Measurements from ENCODE around the gene GLIS1. TPM values are rescaled to one million over a fixed set of nuclear protein-coding genes. Genes with fewer than 3 reads are reported as not detected.

GLIS1 gene
- total and polyA plus RNA-seq, 9 donors, result 0.12 to 2.9 (median 0.48) TPM; not detected in 1

DNA sequence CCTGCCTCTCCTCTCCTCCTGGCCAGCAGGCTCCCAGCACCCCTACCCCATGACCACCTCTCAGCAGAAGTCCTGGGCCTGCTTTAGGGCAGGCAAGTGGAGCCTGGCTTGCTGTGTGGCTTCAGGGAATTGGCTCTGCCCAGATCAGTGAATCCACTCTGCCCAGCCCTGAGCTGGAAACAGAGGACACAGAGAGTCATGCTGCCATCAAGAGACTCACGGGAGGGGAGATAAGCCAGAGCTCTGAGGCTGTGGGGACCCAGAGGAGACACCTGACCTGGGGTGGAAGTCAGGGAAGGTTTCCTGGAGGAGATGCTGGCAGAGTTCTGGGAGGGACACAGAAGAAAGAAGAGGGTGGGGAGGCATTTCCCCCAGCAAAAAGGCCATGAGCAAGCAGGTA, 54.2 kb downstream of the GLIS1 start:
- intact Hi-C loops (cut with DNase I), result loop anchor here in 1 of 4 donors (10.0 kb wide), 1 partner anchor 200 kb away; no protein-coding TSS in a partner anchor
- Histone ChIP-seq H3K9me3 (no peaks in the 10 kb centered on the region), H3K36me3 (no peaks in the 10 kb centered on the region), H3K4me1 (ENCODE audit: insufficient read depth) (no peaks in the 10 kb centered on the region), H3K4me3 (no peak overlapping the region), H3K27me3 (no peaks in the 10 kb centered on the region), H3K27ac (no peak overlapping the region)
- DNase-seq, result no peak
- WGBS, 3 donors, result 70 to 86% (median 81%) methylated on average over 1 of the region's 1 CpG
- TF ChIP-seq EP300 (IDR thresholded peaks at IDR 0.05) (no peak), POLR2A (IDR thresholded peaks at IDR 0.05) (no peak)

DNA sequence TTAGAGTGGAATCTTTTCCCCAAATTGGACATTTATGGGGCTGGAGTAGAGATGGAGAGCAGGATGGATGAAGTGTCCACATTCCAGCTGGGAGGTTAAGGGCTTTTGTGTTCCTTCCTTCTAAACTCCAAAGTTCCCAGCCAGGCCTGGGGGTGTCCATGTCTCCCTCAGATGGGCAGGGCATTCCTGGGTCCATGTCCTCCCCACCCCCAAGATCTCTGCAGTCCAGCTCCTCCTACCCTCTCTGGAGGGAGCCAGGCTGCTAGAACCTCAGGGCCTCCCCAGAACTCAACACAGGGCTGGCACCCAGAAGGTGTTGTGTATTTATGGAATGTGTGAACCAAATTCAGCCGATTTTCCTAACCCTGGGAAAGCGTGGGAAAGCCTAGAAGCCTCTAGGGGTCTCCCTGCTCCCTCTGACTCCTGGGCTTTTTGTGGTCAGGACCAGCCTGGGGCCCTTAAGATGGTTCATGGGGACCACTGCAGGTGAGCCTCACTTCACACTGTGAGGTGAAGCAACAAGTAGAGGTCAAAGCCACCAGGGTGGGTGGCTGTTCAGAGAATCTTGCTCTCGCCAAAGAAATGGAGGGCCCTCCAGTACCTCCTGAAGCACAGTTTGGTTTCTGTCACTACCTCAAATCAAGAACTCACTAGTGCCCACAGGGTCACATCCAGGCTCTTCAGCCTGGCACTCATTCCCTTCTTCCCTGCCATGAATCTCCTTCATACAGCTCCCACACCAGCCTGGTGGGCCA, 54.8 kb downstream of the GLIS1 start:
- Histone ChIP-seq H3K4me1 (ENCODE audit: insufficient read depth) (no peaks in the 10 kb centered on the region), H3K4me3 (no peak overlapping the region), H3K36me3 (no peaks in the 10 kb centered on the region), H3K9me3 (no peaks in the 10 kb centered on the region), H3K27ac (no peak overlapping the region), H3K27me3 (no peaks in the 10 kb centered on the region)
- intact Hi-C loops (cut with DNase I), result loop anchor here in 1 of 4 donors (10.0 kb wide), 1 partner anchor 199 kb away; no protein-coding TSS in a partner anchor
- WGBS, 3 donors, result 59 to 65% (median 63%) methylated on average over 3 of the region's 3 CpGs
- TF ChIP-seq POLR2A (IDR thresholded peaks at IDR 0.05) (no peak), CTCF (IDR thresholded peaks at IDR 0.05) (no peak), EP300 (IDR thresholded peaks at IDR 0.05) (no peak)
- DNase-seq, result no peak

DNA sequence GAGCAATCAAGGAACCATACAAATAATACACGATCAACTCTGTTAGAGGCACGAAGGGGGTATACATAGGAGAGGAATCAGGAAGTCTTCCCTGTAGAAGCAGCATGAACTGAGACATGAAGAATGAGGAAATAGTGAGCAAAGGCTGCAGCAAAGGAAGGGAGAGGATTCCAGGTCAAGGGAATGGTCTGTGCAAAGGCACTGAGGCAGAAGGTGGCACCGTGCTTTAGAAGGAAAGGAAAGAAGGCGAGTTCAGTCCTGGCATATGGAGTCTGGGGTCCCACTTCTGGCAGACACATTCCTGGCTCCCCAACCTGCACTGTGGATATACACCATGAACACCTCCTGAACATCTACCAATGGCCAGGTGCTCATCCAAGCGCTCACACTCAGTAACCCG, 56.1 kb downstream of the GLIS1 start:
- no peaks in the 10 kb centered on the region for H3K9me3 ChIP-seq
- no peaks in the 10 kb centered on the region for H3K36me3 ChIP-seq
- no peaks in the 10 kb centered on the region for H3K27me3 ChIP-seq
- WGBS, 3 donors, result 89 to 92% (median 92%) methylated on average over 6 of the region's 6 CpGs
- no peaks in the 10 kb centered on the region for H3K4me1 ChIP-seq (ENCODE audit: insufficient read depth)
- H3K4me3 ChIP-seq, result no peak overlapping the region
- DNase-seq, result no peak
- TF ChIP-seq POLR2A (IDR thresholded peaks at IDR 0.05) (no peak), CTCF (IDR thresholded peaks at IDR 0.05) (no peak), EP300 (IDR thresholded peaks at IDR 0.05) (no peak)
- intact Hi-C loops (cut with DNase I), result loop anchor here in 1 of 4 donors (10.0 kb wide), 1 partner anchor 198 kb away; no protein-coding TSS in a partner anchor
- no peak overlapping the region for H3K27ac ChIP-seq

DNA sequence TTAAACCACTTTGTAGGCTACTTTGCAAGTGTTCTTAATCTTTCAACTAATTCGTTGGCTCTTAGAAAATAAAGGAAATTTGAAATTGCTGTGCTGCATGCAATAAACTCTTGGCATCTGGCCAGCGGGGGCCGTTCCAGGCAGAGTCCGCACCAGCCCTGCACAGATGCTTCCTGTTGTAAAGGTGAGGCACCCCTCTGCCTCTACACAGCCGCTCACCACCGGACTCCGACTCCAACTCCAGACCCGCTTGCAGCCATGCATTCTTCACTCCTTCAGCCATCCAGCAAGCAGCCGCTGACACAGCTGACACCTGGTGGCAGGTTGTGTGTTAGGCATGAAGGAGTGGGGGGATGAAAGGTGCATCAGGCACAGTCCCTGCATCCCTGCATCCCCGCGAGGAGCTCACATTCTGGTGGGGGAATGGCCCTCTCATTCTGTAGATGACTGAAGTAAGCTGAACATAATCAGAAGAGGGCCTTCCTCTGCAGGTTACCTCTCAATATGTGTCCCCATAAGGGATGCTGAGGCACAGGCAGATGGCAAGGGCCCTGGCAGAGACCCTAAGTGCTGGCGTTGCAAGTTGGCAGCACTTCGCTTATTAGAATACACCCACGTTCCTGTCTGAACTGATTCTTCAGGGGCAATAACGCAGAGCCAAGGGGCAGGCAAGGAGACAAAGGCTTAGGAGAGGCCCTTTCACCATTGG, 56.8 kb downstream of the GLIS1 start:
- no peak overlapping the region for H3K4me3 ChIP-seq
- no peaks in the 10 kb centered on the region for H3K4me1 ChIP-seq (ENCODE audit: insufficient read depth)
- WGBS, 3 donors, result 17 to 22% (median 18%) methylated on average over 15 of the region's 15 CpGs
- DNase-seq, result peak; percentile 33 to 58 (median 41)
- no peak for TF ChIP-seq CTCF (IDR thresholded peaks at IDR 0.05)
- TF ChIP-seq POLR2A (IDR thresholded peaks at IDR 0.05), result no peak
- TF ChIP-seq EP300 (IDR thresholded peaks at IDR 0.05), result no peak
- H3K9me3 ChIP-seq, result no peaks in the 10 kb centered on the region
- H3K36me3 ChIP-seq, result no peaks in the 10 kb centered on the region
- intact Hi-C loops (cut with DNase I), result loop anchor here in 1 of 4 donors (10.0 kb wide), 1 partner anchor 197 kb away; no protein-coding TSS in a partner anchor
- H3K27ac ChIP-seq, result no peak overlapping the region
- H3K27me3 ChIP-seq, result no peaks in the 10 kb centered on the region

Data from ovary (tissue), 9 donors.